GM23248 (cell line): Measurements from ENCODE around the gene MAP4K2.

Source experiments
- EZH2 ChIP-seq: fragments of 200-600 bp; sonication (generic); IDR thresholded peaks from 2 replicates; pipeline ENCODE4 v1.6.1; 2018; ENCODE audit warnings: antibody characterized with exemption, mild to moderate bottlenecking; ENCODE audit not compliant: insufficient read depth, poor library complexity, severe bottlenecking
- EZH2phosphoT487 ChIP-seq: fragments of 200-600 bp; sonication (generic); IDR thresholded peaks from 2 replicates; pipeline ENCODE4 v1.6.1; 2018; ENCODE audit warnings: antibody characterized with exemption, moderate library complexity, mild to moderate bottlenecking, low read depth; ENCODE audit not compliant: insufficient read depth

DNA sequence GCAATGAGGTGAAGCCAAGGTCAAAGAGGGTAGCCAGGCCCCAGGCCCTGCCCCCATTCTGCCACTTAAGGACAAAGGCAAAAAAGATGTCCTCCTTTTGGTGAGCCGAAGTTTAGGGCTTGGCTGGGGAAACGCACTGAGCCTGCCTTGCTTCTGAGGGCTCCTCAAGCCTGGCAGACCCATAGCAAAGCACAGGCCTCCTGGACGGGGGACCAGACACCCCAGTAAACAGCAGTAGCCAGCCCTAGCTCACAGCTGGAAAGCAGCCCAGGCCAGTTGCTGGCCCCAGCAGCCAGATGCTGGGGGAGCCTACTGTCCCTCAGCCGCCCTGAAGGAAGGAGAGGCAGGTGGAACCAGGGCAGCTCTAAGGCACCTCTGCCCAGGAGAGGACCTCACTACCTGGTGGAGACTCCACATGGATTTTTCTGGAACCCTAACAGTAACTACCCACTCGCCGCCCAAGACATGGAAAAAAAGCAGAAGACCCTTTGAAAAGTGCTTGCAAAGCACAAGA, 39.4 kb downstream of the MAP4K2 start:
- no peak for TF ChIP-seq EZH2
- no peak for TF ChIP-seq EZH2phosphoT487
